ENCODE measurements around the gene C10orf90.

Gene C10orf90

DNA sequence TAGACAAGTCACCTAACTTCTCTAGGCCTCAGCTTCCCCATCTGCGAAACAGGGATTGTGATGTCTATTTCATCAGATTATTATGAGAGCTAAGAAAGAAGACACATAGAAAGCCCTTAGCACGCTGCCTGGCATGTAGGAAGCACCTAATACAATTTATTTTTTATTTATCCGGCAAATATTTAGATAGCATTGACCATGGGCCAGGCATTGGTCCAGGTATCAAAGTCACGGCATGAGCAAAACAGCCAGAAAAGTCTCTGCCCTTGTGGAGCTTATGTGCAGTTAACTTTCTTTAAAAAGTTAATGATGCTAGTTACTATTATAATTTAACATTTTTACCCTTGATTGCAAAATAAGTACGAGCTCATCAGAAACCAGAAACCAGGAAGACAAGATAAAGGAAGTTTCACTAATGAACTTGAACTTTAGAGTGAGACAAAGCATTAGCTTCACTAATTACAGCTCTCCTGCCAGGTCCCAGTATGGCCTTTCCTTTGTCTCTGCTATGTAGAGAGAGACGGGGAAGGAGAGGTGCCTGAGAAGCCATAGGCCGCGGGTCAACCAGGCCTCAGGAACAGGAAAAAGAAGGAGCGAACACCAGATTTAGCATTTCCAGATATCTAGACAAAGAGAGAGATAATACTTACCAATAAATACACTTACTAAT lies 142.7 kb downstream of the C10orf90 start:
- H3K27ac ChIP-seq: no peak overlapping the region
- TF ChIP-seq ZFX (IDR thresholded peaks at IDR 0.05; ENCODE audit: borderline replicate concordance): no peak
- TF ChIP-seq, protein P1, sequence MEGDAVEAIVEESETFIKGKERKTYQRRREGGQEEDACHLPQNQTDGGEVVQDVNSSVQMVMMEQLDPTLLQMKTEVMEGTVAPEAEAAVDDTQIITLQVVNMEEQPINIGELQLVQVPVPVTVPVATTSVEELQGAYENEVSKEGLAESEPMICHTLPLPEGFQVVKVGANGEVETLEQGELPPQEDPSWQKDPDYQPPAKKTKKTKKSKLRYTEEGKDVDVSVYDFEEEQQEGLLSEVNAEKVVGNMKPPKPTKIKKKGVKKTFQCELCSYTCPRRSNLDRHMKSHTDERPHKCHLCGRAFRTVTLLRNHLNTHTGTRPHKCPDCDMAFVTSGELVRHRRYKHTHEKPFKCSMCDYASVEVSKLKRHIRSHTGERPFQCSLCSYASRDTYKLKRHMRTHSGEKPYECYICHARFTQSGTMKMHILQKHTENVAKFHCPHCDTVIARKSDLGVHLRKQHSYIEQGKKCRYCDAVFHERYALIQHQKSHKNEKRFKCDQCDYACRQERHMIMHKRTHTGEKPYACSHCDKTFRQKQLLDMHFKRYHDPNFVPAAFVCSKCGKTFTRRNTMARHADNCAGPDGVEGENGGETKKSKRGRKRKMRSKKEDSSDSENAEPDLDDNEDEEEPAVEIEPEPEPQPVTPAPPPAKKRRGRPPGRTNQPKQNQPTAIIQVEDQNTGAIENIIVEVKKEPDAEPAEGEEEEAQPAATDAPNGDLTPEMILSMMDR (IDR thresholded peaks at IDR 0.05): no peak

DNA sequence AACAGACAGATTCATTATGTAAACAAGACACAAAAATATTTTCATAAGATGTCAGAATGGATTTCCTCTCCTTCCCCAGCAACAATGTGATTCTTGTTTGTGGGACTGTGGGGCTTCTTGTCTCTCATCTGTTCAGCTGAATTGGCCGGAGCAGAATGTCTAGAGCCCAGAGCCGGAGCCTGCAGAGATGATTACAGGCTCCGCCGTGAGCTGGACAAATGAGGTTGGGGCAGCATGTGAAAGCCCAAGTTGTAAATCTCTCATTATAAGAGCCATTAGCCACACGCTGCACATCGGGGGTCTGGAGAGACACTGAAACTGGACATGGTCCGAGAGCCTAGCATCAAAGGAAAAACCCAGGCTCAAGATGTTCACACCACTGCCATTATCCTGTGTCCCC lies 145.2 kb downstream of the C10orf90 start:
- H3K27ac ChIP-seq: no peak overlapping the region
- TF ChIP-seq, protein P1 (IDR thresholded peaks at IDR 0.05): no peak

DNA sequence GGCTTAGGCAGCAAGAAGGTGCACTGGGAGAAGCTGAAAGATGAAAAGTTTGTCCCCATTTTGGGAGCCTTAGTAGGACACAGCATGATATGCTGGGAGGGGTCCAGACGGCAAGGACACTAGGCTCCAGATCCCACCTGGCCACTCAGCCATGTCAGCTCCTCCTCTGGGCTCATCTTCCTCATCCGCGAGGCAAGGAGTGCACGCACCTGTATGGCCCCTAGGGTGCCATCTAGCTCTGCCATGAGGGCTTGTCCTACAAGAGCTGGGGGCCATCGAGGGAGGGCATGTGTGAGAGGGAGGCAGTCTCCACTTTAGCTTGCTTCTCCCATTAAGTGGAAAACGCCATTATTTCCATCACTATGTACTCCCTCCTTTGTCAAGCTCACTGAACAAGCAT lies 146.0 kb downstream of the C10orf90 start:
- no peak overlapping the region for H3K27ac ChIP-seq
- TF ChIP-seq, protein P1 (IDR thresholded peaks at IDR 0.05): no peak
- TF ChIP-seq ZFX (IDR thresholded peaks at IDR 0.05; ENCODE audit: borderline replicate concordance): no peak

DNA sequence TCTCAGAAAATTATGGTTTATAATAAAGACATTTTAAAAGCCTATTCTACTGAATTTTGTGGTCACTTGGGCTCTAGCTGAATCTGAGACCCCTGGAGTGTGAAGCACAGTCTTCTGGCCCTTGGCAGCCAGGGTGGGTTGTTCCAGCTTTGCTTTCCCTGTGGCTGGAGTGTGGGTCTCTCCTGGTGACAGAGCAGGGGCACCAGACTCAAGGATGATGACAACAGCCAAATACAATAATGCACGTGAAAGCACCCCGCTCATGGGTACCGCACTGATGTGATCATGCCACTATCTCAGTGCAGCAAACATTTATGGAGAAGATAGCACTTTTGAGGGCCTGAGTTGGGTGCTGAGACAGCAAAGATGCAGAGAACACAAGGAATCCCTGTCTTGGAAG lies 147.4 kb downstream of the C10orf90 start:
- TF ChIP-seq ZFX (IDR thresholded peaks at IDR 0.05; ENCODE audit: borderline replicate concordance): no peak
- TF ChIP-seq, protein P1 (IDR thresholded peaks at IDR 0.05): no peak

DNA sequence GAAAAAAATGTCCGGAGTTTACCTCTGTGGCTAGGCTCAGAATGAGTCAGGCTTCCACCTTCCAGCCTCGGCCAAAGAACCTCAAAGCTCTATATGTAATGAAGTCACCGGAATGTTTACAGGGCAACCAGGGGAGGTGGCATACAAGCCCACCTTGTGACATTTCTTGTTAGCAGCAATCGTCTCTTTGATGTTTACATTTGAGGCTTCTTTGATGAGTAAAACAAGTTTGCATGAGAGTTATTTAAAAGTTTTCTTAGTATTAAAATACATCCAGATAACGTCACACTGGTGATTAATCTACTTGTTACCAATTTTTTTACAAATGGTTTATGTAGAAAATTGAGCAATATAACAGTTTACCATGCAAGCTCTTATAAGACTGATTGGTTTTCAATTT lies 149.1 kb downstream of the C10orf90 start:
- H3K27ac ChIP-seq: no peak overlapping the region
- TF ChIP-seq, protein P1 (IDR thresholded peaks at IDR 0.05): no peak
- no peak for TF ChIP-seq ZFX (IDR thresholded peaks at IDR 0.05; ENCODE audit: borderline replicate concordance)

More for the DNA sequence above, 147.4 kb downstream of the C10orf90 start:
- no peak overlapping the region for H3K27ac ChIP-seq

DNA sequence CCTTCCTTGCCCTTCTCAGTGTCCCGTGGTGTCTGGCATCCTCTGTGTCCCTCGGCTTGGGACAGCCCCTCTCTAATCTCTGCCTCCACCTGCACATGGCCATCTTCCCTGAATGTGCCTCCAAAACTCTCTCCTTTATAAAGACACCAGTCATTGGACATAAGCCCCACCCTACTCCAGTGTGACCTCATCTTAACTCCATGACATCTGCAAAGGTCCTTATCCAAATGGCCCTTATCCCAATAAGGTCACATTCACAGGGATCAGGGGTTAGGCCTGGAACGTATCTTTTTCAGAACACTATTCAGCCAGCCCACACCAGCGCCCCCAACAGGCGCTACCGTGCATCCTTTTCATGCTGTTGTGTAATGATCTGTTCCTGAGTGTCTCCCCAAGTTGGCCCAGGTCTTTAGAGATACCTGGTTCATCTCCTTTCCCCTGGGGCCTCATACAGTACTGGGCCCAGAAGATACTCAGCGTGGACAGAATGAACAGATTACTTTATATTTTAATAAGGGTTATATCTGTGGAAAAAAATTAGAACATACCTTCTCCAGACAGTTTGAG lies 149.7 kb downstream of the C10orf90 start:
- TF ChIP-seq, protein P1 (IDR thresholded peaks at IDR 0.05): no peak
- no peak for TF ChIP-seq ZFX (IDR thresholded peaks at IDR 0.05; ENCODE audit: borderline replicate concordance)
- H3K27ac ChIP-seq: no peak overlapping the region

DNA sequence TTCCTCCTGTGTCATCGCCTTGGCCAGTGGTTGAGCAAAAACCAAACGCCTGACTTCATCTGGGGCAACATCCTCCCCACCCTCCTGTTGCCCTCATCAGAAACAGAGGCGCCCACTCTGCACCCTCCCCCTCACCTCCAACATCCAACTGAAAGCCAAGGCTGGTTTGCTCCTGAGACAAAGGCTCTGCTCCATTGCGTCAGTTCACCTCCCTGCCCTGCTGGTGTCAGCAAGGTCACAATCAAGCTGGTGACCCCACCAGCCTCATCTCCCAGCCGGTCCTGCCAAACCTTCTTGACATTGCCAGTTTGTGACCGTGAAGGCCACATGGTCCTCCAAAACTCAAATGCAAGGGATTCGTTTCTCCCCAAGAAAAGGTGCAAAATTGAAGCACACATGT lies 150.5 kb downstream of the C10orf90 start:
- no peak overlapping the region for H3K27ac ChIP-seq
- TF ChIP-seq ZFX (IDR thresholded peaks at IDR 0.05; ENCODE audit: borderline replicate concordance): no peak
- TF ChIP-seq, protein P1 (IDR thresholded peaks at IDR 0.05): no peak

Measured in 22Rv1 (cell line).